Measurements from ENCODE around the gene DCBLD2. TPM values are rescaled to one million over a fixed set of nuclear protein-coding genes. Genes with fewer than 3 reads are reported as not detected.

DCBLD2 gene
- total RNA-seq, 1 donor from 2014 or later, result 36.5 TPM

DNA sequence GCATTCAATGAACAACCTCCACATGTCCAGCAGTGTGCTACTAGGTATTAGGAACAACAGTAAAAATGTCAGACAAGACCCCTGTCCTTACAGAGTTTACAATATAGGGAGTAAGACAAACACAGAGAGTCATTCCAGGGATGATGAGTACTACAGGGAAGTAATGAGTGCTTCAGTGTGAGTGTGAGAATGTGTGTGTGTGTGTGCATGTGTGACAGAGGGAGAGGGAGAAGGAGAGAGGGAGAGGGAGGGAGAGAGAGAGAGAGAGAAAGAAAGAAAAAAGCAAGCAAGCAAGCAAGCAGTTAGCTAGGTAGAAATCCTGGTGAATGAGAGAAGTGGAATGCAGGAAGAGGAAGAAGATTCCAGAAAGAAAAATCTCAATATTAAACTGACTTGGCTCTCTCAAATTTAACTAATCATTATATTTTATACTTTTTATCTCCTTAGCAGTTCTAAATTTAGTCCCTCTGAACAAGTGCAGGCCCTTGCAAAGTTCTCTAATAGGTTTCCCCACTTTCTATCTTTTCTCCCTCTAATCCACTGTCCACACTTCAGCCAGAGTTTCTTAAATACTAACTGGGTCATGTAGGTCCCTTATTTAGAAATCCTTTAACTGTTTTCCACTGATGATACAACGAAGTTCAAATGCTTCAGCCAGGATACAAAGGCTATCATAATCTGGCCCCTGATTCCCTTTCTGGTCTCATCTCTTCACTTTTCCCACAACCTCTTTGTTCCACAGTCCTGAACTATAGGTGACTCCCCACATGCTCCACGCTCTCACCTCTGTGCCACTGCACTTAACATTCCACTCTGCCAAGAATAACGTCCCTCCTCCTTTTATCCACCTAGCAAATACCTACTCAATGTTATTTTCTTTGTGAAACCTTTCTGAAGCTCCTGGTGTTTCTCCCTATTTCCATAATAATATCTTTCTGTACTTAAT, 10.3 kb downstream of the DCBLD2 start:
- DNase-seq (no peak), ATAC-seq (peak; percentile 77 to 82)
- Histone ChIP-seq H3K36me3 (no peaks in the 10 kb centered on the region), H3K9me3 (no peaks in the 10 kb centered on the region), H3K4me3 (no peak overlapping the region), H3K27ac (no peak overlapping the region), H3K4me1 (peaks cover 7% of the 10 kb centered on the region), H3K27me3 (ENCODE audit: low read depth) (no peaks in the 10 kb centered on the region)
- TF ChIP-seq, protein P1, sequence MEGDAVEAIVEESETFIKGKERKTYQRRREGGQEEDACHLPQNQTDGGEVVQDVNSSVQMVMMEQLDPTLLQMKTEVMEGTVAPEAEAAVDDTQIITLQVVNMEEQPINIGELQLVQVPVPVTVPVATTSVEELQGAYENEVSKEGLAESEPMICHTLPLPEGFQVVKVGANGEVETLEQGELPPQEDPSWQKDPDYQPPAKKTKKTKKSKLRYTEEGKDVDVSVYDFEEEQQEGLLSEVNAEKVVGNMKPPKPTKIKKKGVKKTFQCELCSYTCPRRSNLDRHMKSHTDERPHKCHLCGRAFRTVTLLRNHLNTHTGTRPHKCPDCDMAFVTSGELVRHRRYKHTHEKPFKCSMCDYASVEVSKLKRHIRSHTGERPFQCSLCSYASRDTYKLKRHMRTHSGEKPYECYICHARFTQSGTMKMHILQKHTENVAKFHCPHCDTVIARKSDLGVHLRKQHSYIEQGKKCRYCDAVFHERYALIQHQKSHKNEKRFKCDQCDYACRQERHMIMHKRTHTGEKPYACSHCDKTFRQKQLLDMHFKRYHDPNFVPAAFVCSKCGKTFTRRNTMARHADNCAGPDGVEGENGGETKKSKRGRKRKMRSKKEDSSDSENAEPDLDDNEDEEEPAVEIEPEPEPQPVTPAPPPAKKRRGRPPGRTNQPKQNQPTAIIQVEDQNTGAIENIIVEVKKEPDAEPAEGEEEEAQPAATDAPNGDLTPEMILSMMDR (IDR thresholded peaks at IDR 0.05), result no peak
- intact Hi-C loops (cut with DNase I), result no loop called here

DNA sequence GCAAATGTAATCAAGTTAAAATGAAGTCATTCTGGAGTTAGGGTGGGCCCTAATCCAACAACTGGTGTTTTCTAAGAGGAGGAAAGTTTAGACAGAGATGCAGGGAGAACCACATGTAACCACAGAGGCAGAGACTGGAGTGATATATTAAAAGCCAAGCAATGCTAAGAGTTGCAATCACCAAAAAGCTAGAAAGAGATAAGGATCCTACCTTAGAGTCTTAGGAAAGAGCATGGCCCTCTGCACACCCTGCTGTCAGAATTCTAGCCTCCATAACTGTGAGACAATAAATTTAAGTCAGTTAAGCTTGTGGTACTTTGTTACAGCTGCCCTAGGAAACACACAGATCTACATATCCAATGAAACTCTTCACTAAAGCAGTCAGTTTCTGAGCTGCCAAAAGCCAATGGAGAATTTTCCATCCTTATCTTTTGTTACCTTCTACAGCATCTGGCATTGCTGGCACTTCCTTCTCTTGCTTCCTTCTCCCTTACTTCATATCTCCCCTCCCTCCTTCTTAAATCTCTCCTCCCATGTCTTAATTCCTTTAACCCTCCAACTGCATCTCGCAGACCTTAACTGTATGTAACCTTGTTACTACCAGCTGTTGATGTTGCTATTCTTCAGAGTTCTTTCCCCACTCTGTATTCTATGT, 11.2 kb downstream of the DCBLD2 start:
- H3K36me3 ChIP-seq, result no peaks in the 10 kb centered on the region
- no peak overlapping the region for H3K4me3 ChIP-seq
- no peak overlapping the region for H3K27ac ChIP-seq
- DNase-seq (no peak), ATAC-seq (no peak)
- H3K9me3 ChIP-seq, result no peaks in the 10 kb centered on the region
- intact Hi-C loops (cut with DNase I), result no loop called here
- H3K27me3 ChIP-seq (ENCODE audit: low read depth), result no peaks in the 10 kb centered on the region
- TF ChIP-seq, protein P1 (IDR thresholded peaks at IDR 0.05), result no peak
- H3K4me1 ChIP-seq, result peaks cover 8% of the 10 kb centered on the region

DNA sequence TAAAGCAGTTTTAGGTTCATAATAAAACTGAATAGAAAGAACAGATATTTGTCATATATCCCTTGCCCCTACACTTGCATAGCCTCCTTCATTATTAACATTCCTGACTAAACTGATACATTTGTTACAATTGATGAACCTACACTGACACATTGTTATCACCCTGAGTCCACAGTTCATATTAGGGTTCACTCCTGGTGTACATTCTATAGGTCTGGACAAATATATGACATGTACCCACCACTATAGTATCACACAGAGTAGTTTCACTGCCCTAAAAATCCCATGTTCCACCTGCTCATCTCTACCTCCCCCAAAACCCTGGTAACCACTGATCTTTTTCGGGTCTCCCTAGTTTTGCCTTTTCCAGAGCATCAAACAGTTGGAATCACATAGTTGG, 13.8 kb downstream of the DCBLD2 start:
- intact Hi-C loops (cut with DNase I), result no loop called here
- Histone ChIP-seq H3K27ac (no peak overlapping the region), H3K27me3 (ENCODE audit: low read depth) (no peaks in the 10 kb centered on the region), H3K4me3 (no peak overlapping the region), H3K36me3 (no peaks in the 10 kb centered on the region), H3K9me3 (no peaks in the 10 kb centered on the region), H3K4me1 (peaks cover 13% of the 10 kb centered on the region)
- ATAC-seq (no peak), DNase-seq (no peak)
- TF ChIP-seq, protein P1 (IDR thresholded peaks at IDR 0.05), result no peak

DNA sequence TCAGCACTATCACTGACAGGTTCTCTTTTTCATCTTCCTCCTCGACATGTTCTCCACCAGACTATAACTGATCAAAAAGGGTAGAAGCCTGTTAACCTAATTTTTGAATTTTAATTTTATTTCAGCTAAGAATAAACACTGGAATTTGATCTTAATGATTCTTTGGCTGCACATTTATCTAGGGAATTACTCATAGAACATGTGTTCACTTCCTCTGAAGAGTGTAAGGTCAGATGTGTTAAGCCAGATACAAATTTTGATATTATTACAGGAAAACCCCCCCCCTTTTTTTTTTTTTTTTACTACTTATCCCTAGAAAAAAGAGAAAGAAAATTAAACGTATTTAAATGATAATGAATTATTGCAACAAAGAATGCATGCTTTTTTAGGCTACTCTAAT, 15.0 kb downstream of the DCBLD2 start:
- Histone ChIP-seq H3K27ac (no peak overlapping the region), H3K27me3 (ENCODE audit: low read depth) (no peaks in the 10 kb centered on the region), H3K4me3 (no peak overlapping the region), H3K4me1 (peaks cover 11% of the 10 kb centered on the region), H3K9me3 (no peaks in the 10 kb centered on the region), H3K36me3 (no peaks in the 10 kb centered on the region)
- TF ChIP-seq, protein P1 (IDR thresholded peaks at IDR 0.05), result no peak
- ATAC-seq, result no peak
- intact Hi-C loops (cut with DNase I), result no loop called here
- no peak for DNase-seq

DNA sequence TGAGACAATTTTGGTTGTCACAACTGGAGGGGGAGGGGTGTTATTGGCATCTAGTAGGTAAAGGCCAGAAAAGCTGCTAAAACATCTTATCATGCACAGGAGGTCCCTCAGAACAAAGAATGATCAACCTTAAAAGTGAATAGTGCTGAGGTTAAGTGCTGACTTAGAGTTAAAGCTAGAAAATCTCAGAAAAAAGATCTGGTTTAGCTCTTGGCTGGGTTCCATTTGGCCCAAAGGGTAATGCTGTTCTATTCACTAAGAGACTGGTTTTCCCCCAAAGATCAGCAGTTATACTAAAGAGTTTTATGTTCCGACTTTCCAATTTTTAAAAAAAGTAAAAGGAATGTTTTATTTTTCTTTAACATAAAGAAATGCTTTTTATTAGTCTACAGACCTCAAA, 15.6 kb downstream of the DCBLD2 start:
- intact Hi-C loops (cut with DNase I), result no loop called here
- H3K9me3 ChIP-seq, result no peaks in the 10 kb centered on the region
- DNase-seq (no peak), ATAC-seq (no peak)
- peaks cover 1% of the 10 kb centered on the region for H3K36me3 ChIP-seq
- peaks cover 7% of the 10 kb centered on the region for H3K4me1 ChIP-seq
- TF ChIP-seq, protein P1 (IDR thresholded peaks at IDR 0.05), result no peak
- no peak overlapping the region for H3K4me3 ChIP-seq
- H3K27me3 ChIP-seq (ENCODE audit: low read depth), result no peaks in the 10 kb centered on the region
- no peak overlapping the region for H3K27ac ChIP-seq

Measured in lower lobe of right lung (tissue), 2 donors.